ENCODE data around the gene RALGPS1. TPM values are rescaled to one million over a fixed set of nuclear protein-coding genes. Genes with fewer than 3 reads are reported as not detected.

The RALGPS1 gene
- total RNA-seq, 2 donors from 2014 or later = 9.3 to 12.6 TPM

GRCh38 chr9:126974594-126974993 lies 60.0 kb downstream of the RALGPS1 start:
- ATAC-seq (no peak), DNase-seq (no peak)
- H3K4me1 Mint-ChIP-seq = peaks cover 18% of the 10 kb centered on the region
- H3K36me3 Mint-ChIP-seq (ENCODE audit: low read depth) = peaks cover 3% of the 10 kb centered on the region
- no peaks in the 10 kb centered on the region for H3K27me3 Mint-ChIP-seq
- H3K27ac Mint-ChIP-seq = no peak overlapping the region
- H3K4me3 Mint-ChIP-seq = no peak overlapping the region
- H3K9me3 ChIP-seq (ENCODE audit: control insufficient read depth, low read length, poor library complexity, severe bottlenecking) = no peaks in the 10 kb centered on the region

DNA sequence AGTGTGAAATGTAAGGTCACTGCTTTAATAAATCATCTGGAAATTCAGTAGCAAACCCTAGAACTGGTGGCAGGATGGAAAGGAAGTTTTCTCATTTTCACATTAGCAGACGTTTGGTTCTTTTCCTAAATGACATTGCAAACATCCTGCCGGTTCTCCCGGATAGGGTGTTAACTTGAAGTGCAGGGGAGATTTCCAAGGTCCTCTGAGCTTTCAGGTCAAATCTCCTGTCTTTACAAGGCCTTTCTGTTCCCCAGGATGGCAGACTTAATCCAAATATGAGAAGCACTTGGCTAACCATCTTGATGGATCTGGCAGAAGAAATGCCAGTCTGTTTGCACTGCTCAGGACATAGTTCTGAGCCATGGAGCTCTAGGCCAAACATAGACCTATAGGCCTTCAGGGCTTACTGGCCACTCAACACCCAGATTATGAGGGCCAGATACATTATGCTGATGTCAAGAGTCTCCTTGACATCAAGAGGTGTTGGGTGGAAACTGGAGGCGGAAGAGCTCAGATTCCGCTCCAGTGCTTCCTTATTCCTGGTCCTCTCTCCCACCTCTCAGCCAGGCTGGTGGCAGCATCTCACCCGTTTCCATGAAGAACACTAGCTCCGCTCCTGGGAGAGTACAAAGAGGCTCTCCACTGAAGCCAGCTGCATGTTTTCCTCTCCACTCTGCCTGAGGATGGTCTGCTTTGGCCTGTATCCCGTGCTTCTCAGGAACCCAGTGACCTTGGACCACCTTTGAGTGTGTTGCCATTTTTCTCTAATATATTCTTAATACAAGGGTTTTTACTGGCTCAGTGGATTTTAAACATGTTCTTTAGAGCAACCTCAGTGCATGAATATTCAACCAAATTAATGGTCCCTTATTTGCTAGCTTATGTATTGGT lies 61.0 kb downstream of the RALGPS1 start:
- no peaks in the 10 kb centered on the region for H3K27me3 Mint-ChIP-seq
- peaks cover 12% of the 10 kb centered on the region for H3K4me1 Mint-ChIP-seq
- no peak overlapping the region for H3K4me3 Mint-ChIP-seq
- peaks cover 3% of the 10 kb centered on the region for H3K36me3 Mint-ChIP-seq (ENCODE audit: low read depth)
- ATAC-seq = no peak
- no peak overlapping the region for H3K27ac Mint-ChIP-seq
- H3K9me3 ChIP-seq (ENCODE audit: control insufficient read depth, low read length, poor library complexity, severe bottlenecking) = no peaks in the 10 kb centered on the region
- no peak for DNase-seq

DNA sequence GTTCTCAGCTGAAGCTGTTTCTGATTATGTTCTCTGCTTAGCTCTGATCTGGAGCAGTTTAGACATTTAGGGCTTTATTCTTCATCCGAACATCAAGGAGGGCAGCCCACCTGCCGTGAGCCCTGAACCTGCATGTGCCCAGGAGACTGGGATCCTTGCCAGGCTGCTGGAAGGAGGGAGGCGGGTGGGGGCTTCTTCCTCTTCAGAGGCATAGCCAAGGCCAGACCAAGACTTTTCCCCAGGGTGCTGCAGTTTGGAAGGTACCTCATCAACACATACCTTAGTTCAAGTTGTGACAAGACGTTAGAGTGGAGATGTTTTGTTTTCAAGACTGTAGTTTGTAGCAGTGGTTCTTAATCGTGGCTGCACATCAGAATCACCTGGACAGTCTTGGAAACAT lies 64.9 kb downstream of the RALGPS1 start:
- Mint-ChIP-seq H3K36me3 (ENCODE audit: low read depth) (peaks cover 3% of the 10 kb centered on the region), H3K27ac (peak overlapping the region; percentile 24), H3K4me1 (peaks cover 22% of the 10 kb centered on the region), H3K4me3 (no peak overlapping the region), H3K27me3 (peaks cover 7% of the 10 kb centered on the region)
- no peaks in the 10 kb centered on the region for H3K9me3 ChIP-seq (ENCODE audit: control insufficient read depth, low read length, poor library complexity, severe bottlenecking)
- ATAC-seq (no peak), DNase-seq (no peak)

- Mint-ChIP-seq H3K27ac (no peak overlapping the region), H3K36me3 (ENCODE audit: low read depth) (peaks cover 3% of the 10 kb centered on the region), H3K4me1 (peaks cover 28% of the 10 kb centered on the region), H3K27me3 (peaks cover 7% of the 10 kb centered on the region), H3K4me3 (no peak overlapping the region)
- ATAC-seq (no peak), DNase-seq (no peak)
- H3K9me3 ChIP-seq (ENCODE audit: control insufficient read depth, low read length, poor library complexity, severe bottlenecking) = no peaks in the 10 kb centered on the region
These were observed 65.6 kb downstream of the RALGPS1 start for GRCh38 chr9:126980231-126980630.

- no peak overlapping the region for H3K4me3 Mint-ChIP-seq
- peaks cover 1% of the 10 kb centered on the region for H3K36me3 Mint-ChIP-seq (ENCODE audit: low read depth)
- DNase-seq = no peak
- no peak for ATAC-seq
- peaks cover 7% of the 10 kb centered on the region for H3K27me3 Mint-ChIP-seq
- H3K27ac Mint-ChIP-seq = no peak overlapping the region
- peaks cover 33% of the 10 kb centered on the region for H3K4me1 Mint-ChIP-seq
- no peaks in the 10 kb centered on the region for H3K9me3 ChIP-seq (ENCODE audit: control insufficient read depth, low read length, poor library complexity, severe bottlenecking)
These were observed 66.6 kb downstream of the RALGPS1 start for GRCh38 chr9:126981218-126981617.

GRCh38 chr9:126982215-126983002 lies 67.8 kb downstream of the RALGPS1 start:
- peaks cover 44% of the 10 kb centered on the region for H3K4me1 Mint-ChIP-seq
- ATAC-seq = no peak

DNA sequence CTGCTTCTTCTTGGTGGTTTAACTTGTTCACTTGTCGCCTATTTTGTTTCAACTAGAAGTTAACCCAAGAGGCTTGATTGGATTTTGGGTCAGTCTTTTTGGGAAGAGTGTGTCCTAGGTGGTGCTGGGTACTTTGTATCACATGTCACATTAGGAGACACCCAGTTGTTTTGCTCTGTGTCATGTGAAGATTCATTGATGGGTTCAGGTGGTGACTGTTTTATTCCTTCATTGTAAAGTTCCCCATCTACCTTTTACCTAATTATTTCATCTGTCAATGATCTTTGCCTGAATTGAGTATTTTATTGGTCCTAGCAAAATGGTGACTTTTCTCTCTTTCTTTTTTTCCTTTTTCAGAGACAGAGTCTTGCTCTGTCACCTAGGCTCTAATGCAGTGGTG lies 69.2 kb downstream of the RALGPS1 start:
- ATAC-seq (no peak), DNase-seq (no peak)
- H3K9me3 ChIP-seq (ENCODE audit: control insufficient read depth, low read length, poor library complexity, severe bottlenecking) = no peaks in the 10 kb centered on the region
- H3K27me3 Mint-ChIP-seq = peaks cover 10% of the 10 kb centered on the region
- H3K4me1 Mint-ChIP-seq = peaks cover 56% of the 10 kb centered on the region
- H3K4me3 Mint-ChIP-seq = no peak overlapping the region
- peaks cover 9% of the 10 kb centered on the region for H3K36me3 Mint-ChIP-seq (ENCODE audit: low read depth)
- H3K27ac Mint-ChIP-seq = peak overlapping the region; percentile 51

More at GRCh38 chr9:126982215-126983002, 67.8 kb downstream of the RALGPS1 start:
- Mint-ChIP-seq H3K27me3 (peaks cover 7% of the 10 kb centered on the region), H3K27ac (no peak overlapping the region), H3K4me3 (no peak overlapping the region), H3K36me3 (ENCODE audit: low read depth) (no peaks in the 10 kb centered on the region)
- no peaks in the 10 kb centered on the region for H3K9me3 ChIP-seq (ENCODE audit: control insufficient read depth, low read length, poor library complexity, severe bottlenecking)
- no peak for DNase-seq

DNA sequence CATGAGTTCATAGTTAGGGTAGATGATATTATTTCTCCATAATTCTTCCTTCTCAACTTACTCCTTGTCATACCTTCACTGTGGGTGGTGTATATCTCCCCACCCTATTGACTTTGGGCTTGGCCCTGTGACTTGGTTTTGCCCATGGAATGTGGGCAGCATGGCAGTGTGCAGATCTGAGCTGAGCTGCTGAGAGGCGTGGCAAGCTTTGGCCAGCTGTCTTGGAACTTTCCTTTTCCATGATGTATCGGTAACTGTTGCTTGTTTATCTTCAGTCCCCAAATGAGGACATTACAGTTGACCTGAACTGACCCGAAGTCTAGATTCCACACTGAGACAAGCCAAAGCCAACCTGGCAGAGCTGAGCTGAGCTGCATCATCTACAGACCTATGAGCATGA lies 70.4 kb downstream of the RALGPS1 start:
- Mint-ChIP-seq H3K27ac (peak overlapping the region; percentile 51), H3K4me3 (no peak overlapping the region), H3K27me3 (peaks cover 15% of the 10 kb centered on the region), H3K36me3 (ENCODE audit: low read depth) (peaks cover 17% of the 10 kb centered on the region), H3K4me1 (peaks cover 58% of the 10 kb centered on the region)
- ATAC-seq = no peak
- H3K9me3 ChIP-seq (ENCODE audit: control insufficient read depth, low read length, poor library complexity, severe bottlenecking) = no peaks in the 10 kb centered on the region
- DNase-seq = no peak

DNA sequence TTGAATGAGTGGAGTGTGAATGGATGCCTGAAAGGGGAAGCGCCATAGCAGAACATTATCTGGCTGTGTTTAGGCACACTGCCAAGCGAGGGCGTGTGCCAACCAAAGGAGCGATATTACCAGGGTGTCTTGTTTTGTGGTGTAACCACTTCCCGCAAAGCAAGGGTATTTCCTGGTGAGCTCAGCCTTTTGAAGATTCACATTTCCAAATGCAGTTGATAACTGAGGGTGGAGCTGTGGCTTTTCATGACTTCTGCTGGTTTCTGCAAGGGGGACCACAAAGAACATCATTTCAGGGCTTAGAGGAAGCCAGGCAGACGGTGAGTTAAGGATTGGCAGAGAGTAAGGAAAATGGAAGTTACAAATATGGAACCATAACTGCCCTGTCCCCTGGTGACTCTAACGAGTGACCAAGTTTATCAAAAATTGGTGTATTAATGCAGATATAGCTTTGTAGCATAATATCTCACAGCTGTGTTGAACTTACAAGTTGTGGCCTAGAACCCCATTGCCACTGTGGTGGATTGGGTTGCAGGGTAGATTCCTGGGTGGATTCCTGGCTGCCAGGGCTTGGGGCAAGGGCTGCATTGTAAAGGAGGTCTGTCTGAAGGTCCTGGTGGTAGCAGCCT lies 71.4 kb downstream of the RALGPS1 start:
- H3K9me3 ChIP-seq (ENCODE audit: control insufficient read depth, low read length, poor library complexity, severe bottlenecking) = no peaks in the 10 kb centered on the region
- Mint-ChIP-seq H3K36me3 (ENCODE audit: low read depth) (peaks cover 21% of the 10 kb centered on the region), H3K27ac (peak overlapping the region; percentile 97), H3K4me1 (peaks cover 61% of the 10 kb centered on the region), H3K27me3 (peaks cover 23% of the 10 kb centered on the region), H3K4me3 (peak overlapping the region; percentile 82)
- DNase-seq (peak; percentile 57 to 77 (median 71)), ATAC-seq (peak; percentile 87)

DNA sequence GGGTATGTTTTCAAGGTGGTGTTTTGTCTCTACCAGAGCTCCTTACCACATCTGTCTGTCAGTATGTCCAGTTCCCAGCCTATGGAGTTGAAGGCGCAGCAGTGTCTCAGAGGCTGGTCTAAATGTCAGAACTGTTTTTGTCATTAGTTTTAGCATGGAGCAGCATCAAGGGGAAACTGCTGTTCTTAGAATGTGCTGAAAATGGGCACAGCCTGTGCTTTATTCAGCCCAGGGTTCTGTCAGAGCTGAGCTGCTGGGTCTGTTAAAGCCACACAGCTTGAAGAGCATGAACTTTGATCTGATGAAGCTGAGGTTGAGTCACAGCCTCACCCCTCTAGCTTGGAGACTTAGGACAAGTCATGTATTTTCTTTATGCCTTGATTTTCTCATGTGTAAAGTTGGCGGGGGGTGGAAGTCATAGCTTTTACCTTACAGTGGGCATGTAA lies 71.9 kb downstream of the RALGPS1 start:
- peak overlapping the region; percentile 82 for H3K4me3 Mint-ChIP-seq
- H3K27ac Mint-ChIP-seq = peak overlapping the region; percentile 97
- H3K27me3 Mint-ChIP-seq = peaks cover 24% of the 10 kb centered on the region
- no peaks in the 10 kb centered on the region for H3K9me3 ChIP-seq (ENCODE audit: control insufficient read depth, low read length, poor library complexity, severe bottlenecking)
- DNase-seq (no peak), ATAC-seq (peak; percentile 41)
- H3K4me1 Mint-ChIP-seq = peaks cover 59% of the 10 kb centered on the region
- peaks cover 21% of the 10 kb centered on the region for H3K36me3 Mint-ChIP-seq (ENCODE audit: low read depth)

GRCh38 chr9:126988857-126989256 lies 74.3 kb downstream of the RALGPS1 start:
- peaks cover 21% of the 10 kb centered on the region for H3K36me3 Mint-ChIP-seq (ENCODE audit: low read depth)
- DNase-seq (no peak), ATAC-seq (no peak)
- peaks cover 53% of the 10 kb centered on the region for H3K4me1 Mint-ChIP-seq
- H3K27ac Mint-ChIP-seq = peak overlapping the region; percentile 97
- no peak overlapping the region for H3K4me3 Mint-ChIP-seq
- H3K27me3 Mint-ChIP-seq = peaks cover 21% of the 10 kb centered on the region
- H3K9me3 ChIP-seq (ENCODE audit: control insufficient read depth, low read length, poor library complexity, severe bottlenecking) = peaks cover 3% of the 10 kb centered on the region

DNA sequence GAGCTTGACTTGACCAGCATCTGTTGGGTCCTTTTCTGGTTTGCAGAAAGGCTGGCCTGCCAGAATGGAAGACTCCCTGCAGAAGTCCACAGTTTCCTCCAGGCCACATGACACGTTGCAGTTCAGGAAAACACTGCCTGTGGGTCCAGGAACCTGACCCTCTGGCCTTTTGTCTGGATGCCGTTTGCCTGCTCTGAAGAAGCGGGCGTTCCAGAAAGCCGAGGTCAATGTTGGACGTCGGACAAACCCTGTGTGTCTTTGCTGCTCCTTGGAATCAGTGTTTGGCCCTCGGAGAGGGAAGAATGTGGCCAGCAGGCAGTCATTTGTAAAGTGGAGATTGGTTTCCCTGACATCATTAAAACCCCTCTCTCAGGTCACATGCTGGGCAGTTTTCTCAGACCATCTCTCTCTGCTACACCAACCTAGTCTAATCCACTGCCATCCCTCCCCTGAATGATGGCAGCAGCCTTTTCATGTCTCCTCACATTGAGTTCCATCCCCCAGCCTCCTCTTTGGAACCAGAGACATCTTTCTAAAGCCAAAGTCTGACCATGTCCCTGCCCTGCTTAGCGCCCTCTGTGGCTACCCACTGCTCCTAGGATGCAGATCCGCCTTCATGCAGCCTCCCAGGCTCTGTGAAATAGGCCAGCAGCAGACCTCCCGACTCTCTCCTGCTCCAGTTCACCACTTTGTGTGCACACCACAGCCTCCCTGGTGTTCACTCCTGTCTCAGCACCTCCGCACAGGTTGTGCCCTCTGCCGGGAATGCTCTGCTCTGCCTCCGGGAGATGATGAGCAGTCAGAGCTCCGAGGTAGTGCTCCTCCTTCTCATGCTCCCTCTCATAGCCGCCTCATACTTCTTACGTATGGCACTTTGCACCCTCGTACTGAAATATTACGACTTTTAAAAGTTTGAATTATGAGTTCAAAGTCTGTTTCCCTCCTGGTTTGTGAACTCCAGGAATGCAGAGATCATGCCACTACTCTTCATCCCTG lies 75.6 kb downstream of the RALGPS1 start:
- peaks cover 3% of the 10 kb centered on the region for H3K9me3 ChIP-seq (ENCODE audit: control insufficient read depth, low read length, poor library complexity, severe bottlenecking)
- Mint-ChIP-seq H3K4me3 (peak overlapping the region; percentile 59), H3K4me1 (peaks cover 43% of the 10 kb centered on the region), H3K27ac (peak overlapping the region; percentile 97), H3K36me3 (ENCODE audit: low read depth) (peaks cover 23% of the 10 kb centered on the region), H3K27me3 (peaks cover 17% of the 10 kb centered on the region)
- ATAC-seq = no peak
- no peak for DNase-seq

Measured in T-helper 17 cell (primary cell).